Esophagus squamous epithelium (tissue), 5 donors: Measurements from ENCODE around the gene SALL4. TPM values are rescaled to one million over a fixed set of nuclear protein-coding genes. Genes with fewer than 3 reads are reported as not detected.

Source experiments
- DNase-seq: peaks from one replicate; lab custom pipeline; 2025; lab: John Stamatoyannopoulos, UW
- H3K27ac ChIP-seq, 4 donors: fragments of 200-600 bp; sonication (generic); one replicate each; pipeline ENCODE4 v1.5.1; 2016 to 2019; ENCODE audit warnings: mild to moderate bottlenecking in 1 of 4
- H3K27me3 ChIP-seq, 4 donors: fragments of 200-600 bp; sonication (generic); 1 replicate in 3 of 4; 2 replicates in 1 of 4; pipeline versions ENCODE4 v1.5.1 to v1.6.0; 2017 to 2021; ENCODE audit warnings: antibody characterized with exemption in 1 of 4
- H3K36me3 ChIP-seq, 3 donors: fragments of 200-600 bp; sonication (generic); one replicate each; pipeline ENCODE4 v1.5.1; 2016 to 2019
- H3K4me1 ChIP-seq, 3 donors: fragments of 200-600 bp; sonication (generic); one replicate each; pipeline ENCODE4 v1.5.1; 2017 to 2019
- H3K4me3 ChIP-seq, 4 donors: fragments of 200-600 bp; sonication (generic); 1 replicate in 3 of 4; 2 replicates in 1 of 4; pipeline ENCODE4 v1.5.1; 2016 to 2019; ENCODE audit warnings: mild to moderate bottlenecking in 2 of 4, moderate library complexity in 1 of 4
- H3K9me3 ChIP-seq, 3 donors: fragments of 200-600 bp; sonication (generic); one replicate each; pipeline ENCODE4 v1.5.1; 2016 to 2019
- POLR2A ChIP-seq, 4 donors: fragments of 450-650 bp; IDR thresholded peaks; one replicate each; pipeline ENCODE4 v1.6.1; 2017; ENCODE audit warnings: antibody characterized with exemption in 4 of 4, mild to moderate bottlenecking in 4 of 4, moderate library complexity in 3 of 4
- WGBS, 2 donors: methylation state at CpG; one replicate each; pipeline ENCODE4 v1.1.5; 2018; 5-methylcytosine and 5-hydroxymethylcytosine counted together
- intact Hi-C: fragments of 100-400 bp; cut with DNase I; formaldehyde crosslinking; loops from one replicate; pipeline ENCODE4 v1.15.0; 2022
- total RNA-seq, 4 donors: library from RNA; depleted of rRNA; stranded (reverse); fragments of >200 nt; gene quantifications; one replicate each; pipeline ENCODE4 v1.1.0, GENCODE V29; 2016
- TF ChIP-seq, protein P1 (sequence below), 6 experiments: fragments of 450-650 bp in 4 of 6; fragments of 200-600 bp in 2 of 6; sonication (generic) in 2 of 6; IDR thresholded peaks; one replicate each; pipeline ENCODE4 v1.5.1; 2016 to 2019; ENCODE audit warnings: antibody characterized with exemption in 6 of 6, mild to moderate bottlenecking in 4 of 6, moderate library complexity in 4 of 6
- donor health status: DM: yes; HTN: yes; CAD: no.

The SALL4 gene
- total RNA-seq, 4 donors from 2014 or later, result 0.04 to 0.76 (median 0.26) TPM; not detected in 1

- intact Hi-C loops, result no loop called here
- TF ChIP-seq, protein P1, sequence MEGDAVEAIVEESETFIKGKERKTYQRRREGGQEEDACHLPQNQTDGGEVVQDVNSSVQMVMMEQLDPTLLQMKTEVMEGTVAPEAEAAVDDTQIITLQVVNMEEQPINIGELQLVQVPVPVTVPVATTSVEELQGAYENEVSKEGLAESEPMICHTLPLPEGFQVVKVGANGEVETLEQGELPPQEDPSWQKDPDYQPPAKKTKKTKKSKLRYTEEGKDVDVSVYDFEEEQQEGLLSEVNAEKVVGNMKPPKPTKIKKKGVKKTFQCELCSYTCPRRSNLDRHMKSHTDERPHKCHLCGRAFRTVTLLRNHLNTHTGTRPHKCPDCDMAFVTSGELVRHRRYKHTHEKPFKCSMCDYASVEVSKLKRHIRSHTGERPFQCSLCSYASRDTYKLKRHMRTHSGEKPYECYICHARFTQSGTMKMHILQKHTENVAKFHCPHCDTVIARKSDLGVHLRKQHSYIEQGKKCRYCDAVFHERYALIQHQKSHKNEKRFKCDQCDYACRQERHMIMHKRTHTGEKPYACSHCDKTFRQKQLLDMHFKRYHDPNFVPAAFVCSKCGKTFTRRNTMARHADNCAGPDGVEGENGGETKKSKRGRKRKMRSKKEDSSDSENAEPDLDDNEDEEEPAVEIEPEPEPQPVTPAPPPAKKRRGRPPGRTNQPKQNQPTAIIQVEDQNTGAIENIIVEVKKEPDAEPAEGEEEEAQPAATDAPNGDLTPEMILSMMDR (IDR thresholded peaks at IDR 0.05), result no peak
- no peak for TF ChIP-seq POLR2A (IDR thresholded peaks at IDR 0.05)
- no peak for DNase-seq
Observed at GRCh38 chr20:51792960-51793359, 9.4 kb downstream of the SALL4 start.

DNA sequence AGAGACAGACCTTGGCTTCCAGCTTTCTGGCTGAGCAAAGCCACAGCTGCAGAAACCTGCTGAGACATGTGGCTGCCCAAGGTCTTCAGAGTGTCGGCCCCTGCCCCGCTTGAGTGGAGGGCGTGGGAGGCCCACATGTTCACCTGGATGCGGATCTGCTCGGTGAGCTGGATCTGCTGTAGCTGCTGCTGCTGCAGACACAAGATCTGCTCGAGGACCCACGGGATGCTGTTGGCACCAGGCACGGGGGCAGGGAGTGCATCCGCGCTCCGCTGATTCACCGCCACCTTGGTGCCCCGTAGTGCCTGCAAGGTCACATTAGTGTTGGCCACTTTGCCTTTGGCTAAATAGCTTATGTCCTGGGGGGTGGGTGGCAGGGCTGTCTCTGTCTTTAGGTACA lies 10.7 kb downstream of the SALL4 start:
- no peaks in the 10 kb centered on the region for H3K9me3 ChIP-seq
- no peaks in the 10 kb centered on the region for H3K36me3 ChIP-seq
- H3K27ac ChIP-seq, result no peak overlapping the region
- DNase-seq, result no peak
- intact Hi-C loops, result no loop called here
- H3K4me3 ChIP-seq, result no peak overlapping the region
- no peaks in the 10 kb centered on the region for H3K4me1 ChIP-seq
- 97 to 100% methylated on average over 5 to 6 of the region's 13 CpGs for WGBS, 2 donors
- no peak for TF ChIP-seq POLR2A (IDR thresholded peaks at IDR 0.05)
- TF ChIP-seq, protein P1 (IDR thresholded peaks at IDR 0.05), result no peak
- peaks cover 0 to 7% (median 0%) of the 10 kb centered on the region in 4 donors for H3K27me3 ChIP-seq

More at GRCh38 chr20:51792960-51793359, 9.4 kb downstream of the SALL4 start:
- no peak overlapping the region for H3K27ac ChIP-seq
- no peaks in the 10 kb centered on the region for H3K4me1 ChIP-seq
- no peak overlapping the region for H3K4me3 ChIP-seq
- peaks cover 0 to 7% (median 0%) of the 10 kb centered on the region in 4 donors for H3K27me3 ChIP-seq
- no peaks in the 10 kb centered on the region for H3K36me3 ChIP-seq
- 72 to 88% methylated on average over 7 of the region's 7 CpGs for WGBS, 2 donors
- no peaks in the 10 kb centered on the region for H3K9me3 ChIP-seq

DNA sequence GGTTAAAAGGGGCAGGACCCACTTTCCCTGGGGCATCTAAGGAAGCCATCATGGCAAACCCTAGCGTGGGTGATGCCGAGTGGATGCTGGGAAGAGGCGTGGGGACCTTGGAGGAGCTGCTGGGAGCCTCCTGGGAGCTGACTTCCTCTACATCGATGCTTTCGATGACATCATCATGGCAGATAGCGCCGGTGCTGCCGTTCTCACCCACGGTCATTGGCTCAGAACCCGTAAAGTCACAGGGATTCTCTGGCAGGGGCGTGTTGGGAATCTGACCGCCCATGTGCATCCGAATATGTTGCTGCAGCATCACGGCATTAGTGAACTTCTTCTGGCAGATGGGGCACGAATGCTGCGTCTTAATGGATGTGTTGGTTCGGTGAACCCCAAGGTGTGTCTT lies 12.1 kb downstream of the SALL4 start:
- no peaks in the 10 kb centered on the region for H3K36me3 ChIP-seq
- H3K9me3 ChIP-seq, result no peaks in the 10 kb centered on the region
- H3K4me3 ChIP-seq, result no peak overlapping the region
- 60 to 82% methylated on average over 1 to 5 of the region's 17 CpGs for WGBS, 2 donors
- H3K27ac ChIP-seq, result no peak overlapping the region
- DNase-seq, result no peak
- peaks cover 0 to 7% (median 0%) of the 10 kb centered on the region in 4 donors for H3K27me3 ChIP-seq
- H3K4me1 ChIP-seq, result no peaks in the 10 kb centered on the region
- intact Hi-C loops, result no loop called here
- no peak for TF ChIP-seq POLR2A (IDR thresholded peaks at IDR 0.05)
- TF ChIP-seq, protein P1 (IDR thresholded peaks at IDR 0.05), result no peak

GRCh38 chr20:51789434-51789833 lies 12.9 kb downstream of the SALL4 start:
- DNase-seq, result no peak
- intact Hi-C loops, result no loop called here
- no peaks in the 10 kb centered on the region for H3K9me3 ChIP-seq
- WGBS, 2 donors, result 60 to 71% methylated on average over 2 of the region's 2 CpGs
- no peak for TF ChIP-seq POLR2A (IDR thresholded peaks at IDR 0.05)
- TF ChIP-seq, protein P1 (IDR thresholded peaks at IDR 0.05), result no peak
- no peak overlapping the region for H3K4me3 ChIP-seq
- peaks cover 0 to 7% (median 0%) of the 10 kb centered on the region in 4 donors for H3K27me3 ChIP-seq
- no peaks in the 10 kb centered on the region for H3K4me1 ChIP-seq
- no peaks in the 10 kb centered on the region for H3K36me3 ChIP-seq
- H3K27ac ChIP-seq, result no peak overlapping the region

- DNase-seq, result no peak
- no peaks in the 10 kb centered on the region for H3K36me3 ChIP-seq
- H3K4me3 ChIP-seq, result no peak overlapping the region
- WGBS, 2 donors, result 93 to 94% methylated on average over 11 to 14 of the region's 14 CpGs
- TF ChIP-seq POLR2A (IDR thresholded peaks at IDR 0.05), result no peak
- TF ChIP-seq, protein P1 (IDR thresholded peaks at IDR 0.05), result no peak
- intact Hi-C loops, result no loop called here
- H3K4me1 ChIP-seq, result no peaks in the 10 kb centered on the region
- H3K9me3 ChIP-seq, result no peaks in the 10 kb centered on the region
- H3K27ac ChIP-seq, result no peak overlapping the region
- peaks cover 0 to 7% (median 0%) of the 10 kb centered on the region in 4 donors for H3K27me3 ChIP-seq
Observed at GRCh38 chr20:51788822-51789221, 13.5 kb downstream of the SALL4 start.
